Activated CD4-positive, alpha-beta T cell treated with anti-CD3 and anti-CD28 coated beads, Interleukin-2, amount 50 U/mL, for 1 hour (primary cell): ENCODE results near the gene TIMP3.

Experiments
- DNase-seq: peaks from one replicate; pipeline ENCODE4 v3.0.0-alpha.2; 2020

Gene TIMP3

DNA sequence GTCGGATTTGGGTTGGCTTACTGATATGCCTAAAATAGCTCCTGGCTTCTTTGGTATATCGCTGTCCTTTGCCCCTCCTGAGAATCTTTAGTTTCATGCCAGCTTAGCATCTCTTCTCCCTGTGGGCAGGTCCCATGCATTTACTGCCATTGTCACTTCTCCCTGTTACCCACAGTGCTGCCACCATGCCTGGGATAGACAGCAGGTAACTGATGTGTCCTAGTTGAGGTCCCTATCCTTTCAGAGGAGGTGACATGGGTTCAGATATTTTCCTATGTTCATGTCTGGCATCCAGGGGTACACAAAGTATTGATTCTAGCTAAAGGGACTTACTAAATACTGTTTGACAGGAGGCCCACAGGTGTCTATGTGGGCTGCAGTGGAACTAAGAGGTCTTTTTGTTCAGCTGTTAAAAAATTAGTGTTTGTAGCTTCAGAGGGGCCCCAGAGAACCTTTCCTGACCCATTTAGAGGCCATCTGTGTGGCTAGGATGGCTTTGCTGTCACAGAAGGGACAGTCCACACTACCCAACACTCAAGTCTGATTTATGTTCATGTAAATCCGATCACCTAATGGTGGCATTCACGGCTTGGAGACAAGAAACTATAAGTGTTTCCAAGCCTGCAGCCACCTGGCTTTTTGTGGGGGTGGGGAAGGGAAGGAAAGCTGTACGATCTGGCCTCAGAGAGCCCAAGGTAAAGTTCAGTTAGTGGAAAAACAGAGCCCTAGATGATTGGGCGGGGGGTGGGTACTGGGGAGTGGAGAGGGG is 8.5 kb downstream of the TIMP3 start:
- DNase-seq, result no peak

DNA sequence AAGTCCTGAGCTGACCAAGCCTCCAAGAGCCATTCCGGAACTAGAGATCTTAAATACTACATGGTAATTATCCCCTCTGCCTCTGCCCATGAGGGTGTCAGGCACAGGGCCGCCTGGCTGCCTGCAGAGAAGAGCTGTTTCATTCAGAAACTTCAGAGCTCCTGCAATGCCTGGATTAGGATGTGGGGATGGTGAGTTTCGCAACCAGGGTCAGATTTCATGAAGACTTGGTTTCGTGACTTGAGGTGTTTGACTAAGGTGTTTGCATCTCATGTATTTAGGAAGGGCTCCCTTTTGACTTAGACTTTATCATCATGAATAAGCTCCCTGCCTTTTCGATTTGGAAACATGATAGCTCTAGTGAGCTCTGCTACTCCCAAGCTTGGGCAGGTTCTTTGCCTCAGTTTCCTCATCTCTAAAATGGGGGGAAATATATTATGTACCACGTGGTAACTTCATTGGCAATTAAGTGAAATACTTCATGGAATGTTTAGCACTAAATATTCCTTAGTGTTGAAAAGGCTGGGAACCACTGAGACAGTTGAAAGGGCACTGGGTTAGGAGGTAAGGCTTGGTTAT is 9.1 kb downstream of the TIMP3 start:
- DNase-seq, result no peak

GRCh38 chr22:32811788-32812545 is 10.5 kb downstream of the TIMP3 start:
- DNase-seq, result no peak

GRCh38 chr22:32814285-32814860 is 12.9 kb downstream of the TIMP3 start:
- no peak for DNase-seq

DNA sequence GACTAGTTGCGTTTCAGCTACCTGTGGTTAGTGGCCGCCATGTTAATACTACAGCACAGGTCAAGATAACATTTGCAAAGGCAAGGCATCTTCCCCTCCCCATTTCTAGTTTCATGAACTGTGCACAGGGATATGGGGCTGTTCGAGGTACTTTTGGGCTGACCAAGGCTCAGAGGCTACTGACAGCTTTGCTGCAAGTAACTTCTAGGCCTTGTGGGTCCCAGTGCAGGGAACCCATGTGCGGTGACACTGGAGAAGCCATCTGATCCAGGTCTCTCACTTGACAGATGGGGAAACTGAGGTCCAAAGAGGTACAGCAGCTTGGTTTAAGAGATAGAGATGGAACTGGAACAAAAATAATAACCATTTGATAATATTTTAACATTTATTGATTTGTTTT is 13.6 kb downstream of the TIMP3 start:
- DNase-seq, result no peak

DNA sequence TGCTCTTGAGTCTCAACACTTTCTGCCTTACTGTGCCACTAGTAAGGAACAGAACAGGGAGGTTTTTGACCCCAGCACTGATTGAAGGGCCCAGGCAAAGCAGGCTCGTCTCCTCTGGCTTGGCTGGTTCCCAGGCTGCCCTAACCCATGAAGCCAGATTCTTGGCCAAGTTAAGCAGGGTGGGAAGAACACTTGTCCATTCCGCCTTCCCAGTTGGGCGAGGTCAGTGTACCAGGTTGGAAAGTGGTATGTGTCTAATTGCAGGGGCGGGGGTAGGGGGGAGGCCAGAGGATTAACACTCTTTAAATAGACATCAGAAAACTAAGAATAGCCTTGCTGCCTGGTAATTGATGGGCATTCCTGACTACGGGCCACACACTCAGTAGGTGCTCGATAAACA is 14.4 kb downstream of the TIMP3 start:
- no peak for DNase-seq

GRCh38 chr22:32817137-32817730 is 15.7 kb downstream of the TIMP3 start:
- DNase-seq, result no peak

DNA sequence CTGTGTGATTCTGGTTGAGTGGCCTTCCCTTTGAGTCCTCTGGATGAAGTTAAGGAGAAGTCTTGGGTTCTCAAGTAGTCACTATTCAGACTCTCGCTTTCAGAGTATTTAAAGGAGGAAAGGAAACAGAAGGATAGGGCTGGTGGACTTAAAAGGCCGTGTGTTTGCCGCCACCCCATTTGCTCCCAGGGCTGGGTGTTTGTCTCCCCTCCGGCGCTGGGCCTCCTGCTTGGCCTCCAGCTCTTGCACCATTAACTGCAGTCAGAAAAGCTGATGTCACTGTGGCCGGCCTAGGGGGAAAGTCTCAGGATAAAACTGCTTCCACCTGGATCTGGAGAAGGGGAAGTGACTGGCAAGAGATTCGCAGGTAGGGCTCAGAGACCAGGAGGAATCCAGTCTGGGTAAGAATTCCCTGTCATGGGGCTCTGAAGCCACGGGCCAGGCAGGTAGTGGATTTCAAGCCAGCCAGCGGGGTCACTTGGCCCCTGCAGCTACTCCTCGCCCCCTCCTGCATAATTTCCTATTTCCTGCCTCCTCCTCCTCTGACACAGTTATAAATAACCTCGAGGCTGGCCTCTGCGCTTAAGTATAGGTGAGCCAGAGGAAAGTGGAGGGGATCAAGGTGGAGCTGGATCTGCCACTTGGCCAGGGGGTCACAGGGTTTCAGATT is 17.1 kb downstream of the TIMP3 start:
- DNase-seq, result no peak

DNA sequence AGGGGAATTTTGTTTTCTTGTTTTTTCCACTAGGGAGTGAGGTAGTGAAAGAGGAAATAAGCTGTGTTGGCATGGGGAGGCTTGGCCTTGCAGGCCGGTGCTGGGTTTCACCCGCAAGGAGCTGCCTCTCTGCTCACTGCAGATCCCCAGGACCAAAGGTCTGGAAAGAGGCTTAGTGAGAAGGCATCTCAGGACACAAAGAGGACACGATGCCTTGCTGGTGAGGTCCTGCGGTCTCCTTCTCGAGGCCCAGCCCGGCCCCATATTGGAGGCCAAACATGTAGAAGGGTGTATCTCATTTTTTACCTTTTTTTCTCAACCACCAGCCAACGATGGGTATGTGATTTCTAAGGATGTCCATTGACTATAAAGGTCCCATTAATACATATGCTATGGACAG is 17.6 kb downstream of the TIMP3 start:
- no peak for DNase-seq

DNA sequence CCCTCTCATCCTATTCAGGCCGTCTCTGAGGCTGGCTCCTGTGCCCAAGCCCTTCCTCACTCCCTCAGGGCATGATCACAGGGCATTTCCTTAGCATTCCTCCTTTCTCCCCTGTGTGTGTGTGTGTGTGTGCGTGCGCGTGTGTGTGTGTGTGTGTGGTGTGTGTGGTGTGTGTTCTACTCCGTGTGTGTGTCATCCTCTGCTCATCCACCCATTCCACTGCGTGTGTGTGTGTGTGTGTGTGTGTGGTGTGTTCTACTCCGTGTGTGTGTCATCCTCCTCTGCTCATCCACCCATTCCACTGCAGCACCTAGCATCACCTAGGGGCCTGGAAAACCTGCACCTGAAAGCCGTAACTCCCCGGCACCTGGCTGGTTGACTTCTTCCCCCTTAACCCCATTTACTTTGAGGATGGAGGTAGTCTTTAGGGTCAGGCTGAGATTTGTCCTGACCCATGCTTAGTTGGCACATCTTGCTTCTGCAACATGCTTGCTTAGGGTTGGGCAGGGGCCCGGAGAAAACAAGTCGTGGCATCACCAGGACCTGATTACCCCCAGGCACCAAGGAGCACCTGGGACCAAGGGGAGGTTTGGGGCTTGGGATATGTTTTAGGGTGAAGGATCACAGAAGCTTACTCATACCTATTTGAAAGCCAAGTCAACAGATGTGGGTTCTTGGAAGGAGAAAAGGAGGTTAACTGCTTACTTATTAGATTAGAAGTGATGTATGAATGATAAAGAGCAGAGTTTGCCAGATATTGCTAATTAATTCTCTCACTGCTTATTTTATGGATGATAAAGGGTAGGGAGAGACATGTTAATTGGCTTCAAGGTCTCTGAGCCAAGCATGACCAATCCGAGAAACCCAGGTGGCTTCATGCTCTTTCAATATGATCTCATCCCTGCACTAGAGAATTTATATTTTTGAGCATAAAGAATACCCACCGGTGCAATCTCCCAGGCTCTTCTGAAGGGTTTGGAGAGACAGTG is 18.9 kb downstream of the TIMP3 start:
- no peak for DNase-seq

- DNase-seq, result no peak
Measured at GRCh38 chr22:32822179-32822877, 20.8 kb downstream of the TIMP3 start.

DNA sequence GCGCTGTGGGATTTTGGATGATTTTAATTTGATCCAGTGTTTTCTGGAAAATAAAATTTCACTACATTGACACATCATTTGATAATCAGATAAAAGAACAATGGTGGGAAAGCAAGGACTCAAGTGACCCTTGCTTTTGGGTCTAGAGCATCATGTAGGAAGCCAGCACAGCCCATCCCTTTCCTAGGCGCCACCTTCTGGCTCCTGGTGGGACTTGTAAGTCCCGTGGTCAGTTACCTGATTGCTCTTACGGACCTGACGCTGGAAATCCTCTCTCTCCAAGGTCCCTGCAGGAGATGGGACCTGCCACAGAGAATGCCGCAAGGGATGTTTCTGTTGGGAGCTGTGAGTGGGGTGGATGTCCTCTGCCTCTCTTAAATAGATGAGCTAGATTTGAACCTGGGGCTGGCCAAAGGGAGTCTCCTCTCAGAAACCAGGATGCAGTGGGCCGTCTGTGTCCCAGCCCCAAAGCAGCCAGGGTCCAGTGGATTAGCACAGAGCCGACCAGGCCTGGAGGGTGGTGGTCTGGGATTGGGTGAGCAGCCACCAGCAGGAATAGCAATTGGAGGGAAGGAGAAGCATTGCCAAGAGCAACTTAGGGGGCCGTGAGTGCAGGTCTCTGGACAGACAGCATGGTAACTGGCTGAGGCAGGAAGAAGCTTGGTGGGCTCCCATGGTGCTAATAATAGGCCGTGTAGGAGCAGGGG is 21.7 kb downstream of the TIMP3 start:
- DNase-seq, result no peak

- DNase-seq, result no peak
Measured at GRCh38 chr22:32824531-32825312, 23.2 kb downstream of the TIMP3 start.

DNA sequence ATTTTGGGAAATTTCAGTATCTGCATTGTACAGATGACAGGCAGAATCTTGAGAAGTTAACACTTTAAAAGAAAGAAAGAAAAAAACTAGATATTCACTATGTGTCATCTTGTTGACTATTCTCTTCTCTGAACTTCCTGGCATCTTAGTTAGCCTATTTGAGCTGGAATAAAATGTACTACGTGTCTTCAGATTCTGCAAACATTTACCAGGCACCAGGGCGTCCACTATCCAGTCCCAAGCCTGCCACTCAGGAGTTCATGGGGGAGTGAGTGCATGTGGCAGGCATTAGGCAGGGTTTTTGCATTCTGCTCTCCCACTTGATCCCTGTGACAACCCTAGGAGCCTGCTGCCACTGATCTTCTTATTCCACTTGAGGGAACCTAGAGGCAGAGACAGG is 25.0 kb downstream of the TIMP3 start:
- DNase-seq, result no peak

DNA sequence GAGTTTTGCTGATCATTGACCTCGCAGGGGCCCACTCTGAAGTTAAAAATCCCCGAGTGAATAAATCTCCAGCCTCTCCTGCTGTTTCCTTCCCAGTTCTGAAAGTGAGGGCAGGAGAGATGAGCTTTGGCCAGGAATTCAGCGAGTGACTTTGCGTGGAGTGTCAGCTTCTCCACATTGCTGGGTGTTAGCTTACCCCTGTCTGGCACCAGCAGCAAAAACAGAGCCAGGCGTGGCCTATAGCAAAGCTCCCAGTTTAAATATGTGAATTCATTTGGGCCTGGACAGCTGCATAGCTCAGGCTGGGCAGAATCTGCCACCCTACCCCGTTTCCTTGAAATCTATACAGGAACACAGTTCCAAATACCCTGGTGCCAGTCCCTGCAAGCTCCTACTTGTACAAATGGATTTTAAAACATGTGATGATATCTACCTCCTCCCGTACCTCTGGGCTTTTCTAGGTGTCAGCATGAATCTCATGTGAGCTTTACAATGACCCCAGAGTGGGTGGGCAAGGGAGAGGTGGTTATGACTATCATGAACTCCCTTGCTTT is 25.6 kb downstream of the TIMP3 start:
- no peak for DNase-seq

GRCh38 chr22:32828150-32828549 is 26.6 kb downstream of the TIMP3 start:
- DNase-seq, result no peak

DNA sequence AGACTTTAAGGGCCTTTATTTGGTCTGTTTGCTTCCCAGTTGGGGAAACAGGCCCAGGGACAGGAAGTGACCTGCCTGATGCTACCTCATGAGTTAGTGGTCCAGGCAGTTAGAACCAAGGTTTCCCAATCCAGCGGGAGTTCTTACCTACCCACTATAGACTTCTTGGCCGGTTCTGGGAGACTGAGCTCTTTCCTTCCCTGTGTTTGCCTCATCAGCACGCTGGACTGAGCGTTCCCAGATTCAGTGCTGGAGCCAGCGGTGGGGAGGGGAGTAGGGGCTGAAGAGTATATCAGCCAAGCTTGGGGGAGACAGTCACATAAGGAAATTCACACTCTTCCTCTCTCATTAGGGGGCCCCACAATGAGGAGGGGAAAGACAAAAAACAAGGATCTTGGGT is 27.1 kb downstream of the TIMP3 start:
- DNase-seq, result no peak

GRCh38 chr22:32829451-32829851 is 27.9 kb downstream of the TIMP3 start:
- DNase-seq, result no peak

DNA sequence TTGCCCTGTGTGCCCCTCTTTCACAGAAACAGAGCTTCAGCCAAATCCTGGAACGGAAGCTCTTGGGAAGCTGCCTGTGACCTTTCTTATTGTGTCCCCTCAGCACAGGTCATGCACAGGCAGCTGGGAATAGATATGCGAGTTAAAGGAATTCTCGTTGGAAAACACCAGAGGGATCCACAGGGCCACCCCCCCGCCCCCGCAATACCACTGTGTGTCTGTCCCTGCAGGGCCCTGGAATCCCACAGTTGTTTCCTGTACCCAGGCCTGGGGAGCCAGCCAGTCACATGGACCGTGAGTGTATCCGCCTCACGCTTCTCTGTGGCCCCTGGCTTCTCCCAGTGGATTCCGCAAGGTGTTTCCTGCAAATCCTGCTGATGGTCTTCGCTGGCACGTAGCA is 29.0 kb downstream of the TIMP3 start:
- DNase-seq, result no peak
